ENCODE data around the gene SRSF1.

- no peak for TF ChIP-seq POLR2A (IDR thresholded peaks at IDR 0.05)
- no peak for TF ChIP-seq CTCF (IDR thresholded peaks at IDR 0.05)
Measured at GRCh38 chr17:58007781-58008706, 998 bp upstream of the SRSF1 start.
